DMS53 treated with DMSO at 0.1 percent for 48 hours (cell line): Measurements from ENCODE around the gene MYH6.
A peak's percentile ranks its signal among the peaks of the same experiment; 100 is the strongest.
"Not testable (repeated sequence)": the region's sequence is repeated elsewhere in the genome, so short reads cannot be mapped to it uniquely, and the experiment has no call there.

ENCODE experiments used
- DNase-seq: peaks from one replicate; lab custom pipeline; 2025; ENCODE audit not compliant: unreplicated experiment; lab: John Stamatoyannopoulos, UW

Gene MYH6

GRCh38 chr14:23399591-23399990 is 8.5 kb downstream of the MYH6 start:
- no peak for DNase-seq

- DNase-seq, result no peak
Observed at GRCh38 chr14:23399136-23399535, 8.9 kb downstream of the MYH6 start.

GRCh38 chr14:23398348-23398747 is 9.7 kb downstream of the MYH6 start:
- peak; percentile 93 for DNase-seq

DNA sequence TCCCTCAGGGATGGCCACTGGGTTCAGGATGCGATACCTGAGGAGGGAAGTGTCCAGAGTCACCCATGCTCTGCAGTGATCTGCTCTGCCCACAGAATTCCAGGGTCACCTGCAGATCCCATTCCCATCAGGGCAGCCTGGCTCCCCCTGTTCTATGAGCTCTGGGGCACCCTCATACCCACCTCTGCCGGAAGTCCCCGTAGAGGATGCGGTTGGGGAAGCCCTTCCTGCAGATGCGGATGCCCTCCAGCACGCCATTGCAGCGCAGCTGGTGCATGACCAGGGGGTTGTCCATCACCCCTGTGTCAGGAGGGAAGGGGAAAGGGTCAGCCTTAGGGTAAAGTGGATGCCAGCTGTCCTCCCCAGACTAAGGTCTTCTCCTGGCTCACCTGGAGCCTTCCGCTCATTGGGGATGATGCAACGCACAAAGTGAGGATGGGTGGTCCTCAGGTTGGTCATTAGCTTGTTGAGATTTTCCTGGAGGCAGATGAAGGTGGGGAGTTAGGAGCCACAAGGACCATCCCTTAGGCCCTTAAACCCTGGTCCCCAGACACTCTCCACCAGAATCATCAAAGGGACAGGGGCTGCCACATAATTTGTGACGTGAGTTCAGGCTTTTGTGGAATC is 11.2 kb downstream of the MYH6 start:
- no peak for DNase-seq

GRCh38 chr14:23396126-23396525 is 11.9 kb downstream of the MYH6 start:
- no peak for DNase-seq

GRCh38 chr14:23392613-23393012 is 15.5 kb downstream of the MYH6 start:
- DNase-seq, result no peak

DNA sequence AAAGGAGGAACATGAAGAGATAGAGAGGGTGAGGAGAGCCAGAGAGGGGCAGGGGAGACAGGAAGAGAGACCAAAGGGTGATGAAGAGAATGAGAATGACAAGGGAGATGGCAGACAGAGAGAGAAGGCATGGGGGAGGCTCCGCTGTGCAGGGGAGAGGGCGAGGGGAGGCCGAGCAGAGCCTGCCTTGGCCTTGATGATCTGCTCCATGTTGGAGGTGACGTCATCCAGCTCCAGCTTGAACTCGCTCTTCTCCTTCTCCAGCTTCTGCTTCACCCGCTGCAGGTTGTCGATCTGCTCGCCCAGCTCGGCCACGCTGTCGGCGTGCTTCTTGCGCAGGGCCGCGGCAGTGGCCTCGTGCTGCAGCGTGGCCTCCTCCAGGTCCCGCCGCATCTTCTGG is 18.2 kb downstream of the MYH6 start:
- DNase-seq, result not testable (repeated sequence)

DNA sequence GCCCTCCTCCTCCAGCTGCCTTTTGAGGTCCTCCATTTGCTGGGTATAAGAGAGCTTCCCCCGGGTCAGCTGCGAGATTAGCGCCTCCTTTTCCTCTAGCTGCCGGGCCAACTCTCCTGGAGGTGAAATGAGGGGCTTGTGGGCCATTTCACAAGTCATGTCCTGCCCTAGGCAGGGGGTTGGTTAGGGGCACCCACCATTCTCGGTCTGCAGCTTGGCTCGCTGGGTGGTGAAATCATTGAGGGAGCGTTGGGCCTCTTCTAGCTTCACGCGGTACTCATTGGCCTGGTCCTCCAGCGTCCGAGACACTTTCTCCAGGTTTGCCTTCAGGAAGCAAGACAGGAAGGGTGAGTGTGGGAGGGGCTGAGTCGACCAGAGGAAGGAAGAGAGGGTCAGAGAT is 18.7 kb downstream of the MYH6 start:
- DNase-seq, result no peak

DNA sequence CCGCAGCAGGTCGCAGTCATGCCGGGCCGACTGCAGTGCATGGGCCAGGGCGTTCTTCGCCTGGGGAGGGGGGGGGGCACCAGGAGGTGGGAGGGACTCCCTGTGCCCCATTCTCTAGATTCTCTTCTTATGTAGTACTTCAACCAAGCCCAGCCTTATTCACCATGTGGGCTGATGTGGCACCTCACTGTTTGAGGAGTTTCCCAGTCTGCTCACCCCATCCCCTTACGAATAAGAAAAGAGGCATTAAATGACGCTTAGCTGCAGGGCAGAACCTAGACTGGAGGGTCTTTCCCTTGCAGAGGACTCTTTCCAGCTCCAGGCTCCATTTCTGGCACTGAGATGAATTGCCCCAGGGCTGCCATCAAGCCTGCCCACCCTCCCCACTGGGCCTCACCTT is 19.1 kb downstream of the MYH6 start:
- DNase-seq, result no peak

DNA sequence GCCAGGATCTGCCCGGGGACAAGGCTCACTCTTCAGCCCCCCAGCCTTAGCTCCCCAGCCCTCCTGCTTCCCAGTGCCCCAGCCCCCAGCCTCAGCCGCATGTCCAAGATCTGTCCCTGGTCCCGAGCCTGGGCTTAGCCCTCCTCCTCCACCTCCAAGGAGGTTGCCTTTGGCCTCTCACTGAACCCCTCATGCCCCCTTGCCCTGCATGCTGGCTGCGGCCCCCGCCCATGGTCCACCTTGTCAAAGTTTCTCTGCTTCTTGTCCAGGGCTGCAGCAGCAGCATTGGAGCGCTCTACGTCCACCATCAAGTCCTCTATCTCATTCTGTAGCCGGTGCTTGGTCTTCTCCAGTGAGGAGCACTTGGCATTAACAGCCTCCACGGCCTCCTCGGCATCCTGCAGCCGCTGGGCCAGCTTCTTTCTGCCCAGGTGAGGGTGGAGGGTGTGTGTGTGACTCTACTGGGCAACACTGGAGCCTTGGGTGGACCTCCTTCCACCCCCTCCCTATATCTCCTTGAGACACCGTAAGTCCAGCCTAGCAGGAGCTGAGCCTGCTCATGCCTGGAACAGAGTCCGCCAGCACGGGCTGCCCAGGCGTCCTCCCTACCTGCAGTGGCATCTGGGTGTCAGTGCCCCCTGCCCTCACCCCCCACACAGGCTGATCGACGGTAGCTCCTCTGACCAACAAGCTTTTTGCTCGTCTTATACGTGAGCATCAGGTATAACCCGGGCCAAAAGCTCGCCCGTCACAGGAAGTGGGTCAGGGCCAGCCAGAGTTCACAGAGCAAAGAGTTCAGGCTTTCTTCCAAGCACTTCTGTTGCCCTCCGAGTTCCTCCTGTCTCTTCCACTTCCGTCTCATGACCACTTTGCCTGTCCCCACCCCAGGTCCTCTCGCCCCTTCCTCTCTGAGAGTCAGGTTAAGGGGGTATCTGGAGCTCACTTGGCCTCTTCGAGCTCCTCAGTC is 19.9 kb downstream of the MYH6 start:
- DNase-seq, result no peak

- DNase-seq, result no peak
Observed at GRCh38 chr14:23386999-23387398, 21.1 kb downstream of the MYH6 start.

GRCh38 chr14:23386266-23386657 is 21.8 kb downstream of the MYH6 start:
- not testable (repeated sequence) for DNase-seq

DNA sequence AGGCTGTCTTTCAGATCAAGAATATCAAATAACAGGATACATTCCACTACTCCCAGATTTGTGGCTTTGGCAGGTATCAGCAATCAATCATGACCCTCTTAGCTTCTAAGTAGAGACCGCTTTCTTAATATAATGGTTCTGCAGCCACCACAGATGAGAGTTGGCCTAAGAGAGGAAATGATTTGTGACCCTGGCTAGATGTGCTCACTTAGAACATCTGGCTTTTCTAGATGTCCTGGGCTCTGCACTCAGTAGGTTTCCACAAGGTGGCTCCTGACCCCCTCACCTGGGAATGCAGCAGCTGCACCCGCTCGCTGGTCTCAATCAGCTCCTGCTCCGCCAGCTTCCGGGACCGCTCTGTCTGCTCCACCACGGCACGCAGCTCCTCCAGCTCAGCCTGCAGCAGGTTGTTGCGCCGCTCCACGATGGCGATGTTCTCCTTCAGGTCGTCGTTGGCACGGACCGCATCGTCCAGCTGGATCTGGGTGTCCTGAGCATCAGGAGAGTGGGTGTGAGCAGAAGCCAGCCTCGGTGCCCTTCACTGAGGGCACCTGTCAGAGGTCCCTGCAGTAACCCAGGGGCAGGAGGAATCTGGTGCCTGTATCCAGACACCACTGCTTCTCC is 22.3 kb downstream of the MYH6 start:
- no peak for DNase-seq

- DNase-seq, result no peak
Observed at GRCh38 chr14:23385244-23385641, 22.8 kb downstream of the MYH6 start.

- no peak for DNase-seq
Observed at GRCh38 chr14:23384364-23385080, 23.6 kb downstream of the MYH6 start.

DNA sequence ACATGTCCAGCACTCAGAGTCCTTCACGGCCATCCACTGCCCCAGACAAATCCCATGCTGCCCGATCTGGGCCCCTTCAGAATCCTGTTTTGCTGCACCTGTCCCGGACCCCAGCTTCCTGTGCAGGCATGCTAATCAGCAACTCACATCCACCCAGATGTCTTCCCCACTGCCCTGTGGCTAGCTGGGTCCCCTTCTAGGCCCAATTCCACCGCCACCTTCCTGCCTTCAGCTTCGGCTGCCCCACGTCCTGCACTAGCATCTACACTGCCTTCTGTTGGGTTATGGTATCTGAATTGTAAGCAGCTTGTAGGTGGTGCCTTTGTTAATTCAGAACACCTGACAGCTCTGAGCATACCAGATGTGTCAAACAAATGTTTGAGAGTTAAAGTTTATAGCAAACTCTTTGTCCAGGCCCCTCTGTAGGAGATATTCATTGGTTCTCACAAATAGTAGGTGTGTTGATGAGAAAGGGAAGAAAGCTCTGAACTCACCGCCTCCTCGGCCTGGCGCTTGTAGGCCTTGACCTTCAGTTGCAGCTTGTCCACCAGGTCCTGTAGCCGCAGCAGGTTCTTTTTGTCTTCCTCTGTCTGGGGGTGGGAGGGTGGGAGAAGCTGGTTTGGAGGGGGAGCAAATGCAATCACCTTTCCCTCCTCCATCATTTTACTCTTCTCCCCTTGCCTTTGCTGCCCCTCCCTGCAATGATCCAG is 25.2 kb downstream of the MYH6 start:
- no peak for DNase-seq

- DNase-seq, result no peak
Observed at GRCh38 chr14:23382276-23382675, 25.8 kb downstream of the MYH6 start.

- peak; percentile 63 for DNase-seq
Observed at GRCh38 chr14:23381871-23382270, 26.2 kb downstream of the MYH6 start.

DNA sequence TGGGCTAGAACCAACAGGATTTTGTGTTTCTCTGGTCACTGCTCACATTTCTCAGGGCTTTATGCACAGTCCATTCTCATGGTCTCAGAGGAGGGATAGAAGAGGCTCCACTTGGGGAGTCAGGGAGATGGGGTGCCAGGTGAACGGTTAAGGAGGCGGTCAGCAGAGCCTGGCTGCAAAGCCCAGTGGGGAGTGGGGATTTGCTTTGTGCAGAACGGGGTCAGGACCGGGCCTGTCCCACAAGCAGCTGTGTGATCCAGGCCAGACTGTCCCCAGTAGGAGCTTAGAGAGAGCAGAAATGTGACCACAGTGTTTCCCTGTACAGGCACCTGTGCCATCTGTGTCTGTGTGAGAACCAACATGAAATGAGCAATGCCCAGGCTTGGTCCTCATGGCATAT is 27.1 kb downstream of the MYH6 start:
- no peak for DNase-seq

DNA sequence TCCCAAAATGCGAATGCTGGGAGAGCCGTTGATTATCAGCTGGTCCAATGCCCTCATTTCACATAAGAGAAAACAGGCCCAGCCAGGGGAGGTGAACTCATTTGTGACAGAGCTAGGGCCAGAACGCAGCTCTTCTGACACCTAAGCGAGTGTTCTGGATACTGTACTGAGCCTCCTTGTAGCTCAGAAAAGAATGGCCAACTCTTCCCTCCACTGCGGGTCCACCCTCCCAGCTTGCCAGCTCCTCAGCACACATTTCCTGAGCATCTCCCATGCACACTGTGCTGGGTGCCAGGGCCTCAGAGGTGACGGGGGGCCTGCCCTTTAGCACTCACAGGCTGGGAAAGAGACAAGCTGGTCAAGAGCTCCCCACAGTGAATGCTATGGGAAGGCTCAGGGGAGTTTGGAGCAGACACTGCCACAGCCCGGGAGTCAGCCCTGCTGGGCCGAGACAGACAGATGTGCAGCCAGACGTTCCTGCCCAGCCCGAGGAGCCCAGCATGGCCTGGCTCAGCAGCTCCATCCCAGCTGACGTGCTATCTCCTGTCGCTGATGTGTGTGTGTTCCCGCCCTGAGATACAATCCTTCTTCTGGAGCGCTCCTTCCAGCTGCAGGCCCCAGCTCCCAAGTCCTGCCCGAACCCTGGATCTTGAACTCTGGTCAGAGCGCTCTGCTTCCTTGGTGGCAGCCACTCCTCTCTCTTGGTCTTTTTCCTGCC is 27.7 kb downstream of the MYH6 start:
- no peak for DNase-seq
